Stimulated activated CD8-positive, alpha-beta memory T cell treated with anti-CD3 and anti-CD28 coated beads, Interleukin-15, amount 100 ng/mL, for 24 hours (primary cell): Measurements from ENCODE around the gene CFAP99.
"Not testable (repeated sequence)": the region's sequence is repeated elsewhere in the genome, so short reads cannot be mapped to it uniquely, and the experiment has no call there.

ENCODE experiments used
- DNase-seq: peaks from one replicate; pipeline ENCODE4 v3.0.0-alpha.2; 2020; ENCODE audit warnings: low read depth

CFAP99 gene

DNA sequence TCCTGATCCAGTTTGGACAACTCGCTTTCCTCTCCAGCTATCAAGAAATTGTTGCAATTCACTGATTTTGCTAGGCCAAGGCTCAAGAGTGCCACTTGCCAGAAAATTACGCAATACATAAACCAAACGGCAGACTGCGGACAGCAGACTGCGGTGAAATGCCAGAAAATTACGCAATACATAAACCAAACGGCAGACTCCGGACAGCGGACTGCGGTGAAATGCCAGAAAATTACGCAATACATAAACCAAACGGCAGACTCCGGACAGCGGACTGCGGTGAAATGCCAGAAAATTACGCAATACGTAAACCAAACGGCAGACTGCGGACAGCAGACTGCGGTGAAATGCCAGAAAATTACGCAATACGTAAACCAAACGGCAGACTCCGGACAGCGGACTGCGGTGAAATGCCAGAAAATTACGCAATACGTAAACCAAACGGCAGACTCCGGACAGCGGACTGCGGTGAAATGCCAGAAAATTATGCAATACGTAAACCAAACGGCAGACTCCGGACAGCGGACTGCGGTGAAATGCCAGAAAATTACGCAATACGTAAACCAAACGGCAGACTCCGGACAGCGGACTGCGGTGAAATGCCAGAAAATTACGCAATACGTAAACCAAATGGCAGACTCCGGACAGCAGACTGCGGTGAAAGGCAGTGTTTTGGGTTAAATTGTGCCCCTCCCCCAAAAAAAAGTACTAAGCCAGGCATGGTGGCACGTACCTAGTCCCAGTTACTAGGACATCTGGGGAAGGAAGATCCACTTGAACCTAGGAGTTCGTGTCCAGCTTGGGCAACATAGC, 11.4 kb downstream of the CFAP99 start:
- not testable (repeated sequence) for DNase-seq

DNA sequence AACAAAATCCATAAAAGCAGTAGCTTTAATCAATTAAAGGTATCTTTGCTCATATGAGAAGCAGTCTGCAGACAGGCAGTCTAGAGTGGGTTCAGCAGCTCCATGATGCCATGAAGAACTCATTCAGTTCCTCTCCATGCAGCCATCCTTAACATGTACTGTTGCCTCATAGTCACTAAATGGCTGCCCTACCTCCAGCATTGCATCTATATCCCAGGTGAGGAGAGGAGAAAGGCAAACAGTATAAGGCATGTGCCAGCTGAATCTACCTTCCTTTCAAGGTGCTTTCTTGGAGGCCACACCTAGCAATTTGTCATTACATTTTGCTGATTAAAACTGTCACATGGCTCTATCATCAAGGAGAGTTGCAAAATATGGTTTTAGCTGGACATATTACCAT, 13.2 kb downstream of the CFAP99 start:
- DNase-seq: no peak

DNA sequence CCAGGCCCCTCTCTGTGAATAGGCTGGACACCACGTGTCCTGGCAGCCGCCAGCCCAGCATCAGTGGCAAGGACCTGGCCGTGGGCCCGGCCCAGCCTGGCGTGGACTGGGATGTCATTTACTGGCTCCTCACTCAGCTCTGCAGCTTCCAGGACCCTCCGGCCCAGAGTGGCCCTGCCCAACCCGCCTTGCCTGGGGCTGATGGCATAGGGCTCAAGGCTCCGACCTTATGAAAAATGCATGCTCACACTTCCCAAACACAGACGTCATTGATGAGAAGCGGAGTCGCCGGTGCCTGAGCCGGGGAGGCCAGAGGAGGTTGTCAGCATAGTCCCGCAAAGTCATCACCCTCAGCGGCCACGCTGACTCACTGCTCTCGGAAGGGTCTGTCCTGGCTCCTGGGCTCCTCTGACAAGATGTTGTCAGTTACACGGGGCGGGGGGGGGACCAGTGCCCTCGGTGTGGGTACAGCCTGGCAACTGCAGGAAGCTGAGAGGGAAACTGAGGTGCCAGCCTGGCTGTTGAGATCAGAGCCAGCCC, 14.3 kb downstream of the CFAP99 start:
- no peak for DNase-seq

DNA sequence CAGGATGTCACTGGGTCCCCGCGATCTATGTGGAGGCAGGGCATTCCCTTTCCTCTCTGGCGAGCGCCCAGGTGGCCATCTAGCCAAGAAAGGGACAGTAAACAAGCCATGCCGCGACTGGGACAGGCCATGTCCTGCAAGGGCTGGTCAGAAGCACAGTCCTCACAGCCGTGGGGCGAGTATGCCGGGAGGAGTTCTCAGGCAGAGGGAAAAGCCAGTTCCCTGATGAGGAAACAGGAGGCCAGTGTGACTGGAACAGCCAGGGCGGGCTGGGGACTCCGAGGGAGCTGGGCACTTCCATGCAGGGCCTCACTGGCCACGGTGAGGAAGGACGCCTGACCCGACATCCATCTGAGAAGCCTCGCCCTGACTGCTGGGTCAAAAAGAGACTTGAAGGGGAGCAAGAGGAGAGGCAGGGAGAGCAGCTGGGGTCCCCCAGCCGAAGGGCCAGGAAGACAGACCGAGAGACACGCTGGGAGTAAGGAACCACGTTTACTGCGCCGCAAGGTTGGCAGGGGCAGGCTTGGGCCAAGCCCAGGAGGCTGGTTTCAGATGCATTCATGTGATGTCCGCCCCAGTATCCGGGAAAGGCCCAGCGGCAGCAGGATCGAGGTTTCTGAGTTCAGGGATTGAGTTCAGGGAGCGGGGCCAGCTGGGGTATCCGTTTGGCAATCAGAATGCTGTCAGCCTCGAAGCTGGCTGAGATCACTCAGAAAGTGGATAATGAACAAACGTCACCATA, 15.0 kb downstream of the CFAP99 start:
- DNase-seq: no peak

DNA sequence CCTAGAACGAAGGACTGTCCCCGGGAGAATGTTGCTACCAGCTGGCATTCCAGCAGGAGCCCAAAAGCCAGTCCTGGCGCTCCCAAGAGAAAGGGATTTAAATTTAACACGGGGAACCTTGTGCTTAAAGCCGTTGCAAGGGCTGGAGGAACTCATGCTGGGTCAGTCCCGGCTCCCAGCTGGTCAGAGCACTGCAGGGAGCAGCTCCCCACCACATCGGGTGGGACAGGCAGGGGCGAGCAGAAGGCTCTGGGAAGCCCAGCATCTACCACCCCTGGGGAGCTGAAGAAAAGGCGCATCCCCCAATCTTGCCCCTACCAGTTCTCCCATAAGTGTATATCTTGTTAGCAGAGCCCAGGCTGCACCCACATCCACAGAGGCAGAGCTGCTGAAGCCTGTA, 15.7 kb downstream of the CFAP99 start:
- DNase-seq: no peak

DNA sequence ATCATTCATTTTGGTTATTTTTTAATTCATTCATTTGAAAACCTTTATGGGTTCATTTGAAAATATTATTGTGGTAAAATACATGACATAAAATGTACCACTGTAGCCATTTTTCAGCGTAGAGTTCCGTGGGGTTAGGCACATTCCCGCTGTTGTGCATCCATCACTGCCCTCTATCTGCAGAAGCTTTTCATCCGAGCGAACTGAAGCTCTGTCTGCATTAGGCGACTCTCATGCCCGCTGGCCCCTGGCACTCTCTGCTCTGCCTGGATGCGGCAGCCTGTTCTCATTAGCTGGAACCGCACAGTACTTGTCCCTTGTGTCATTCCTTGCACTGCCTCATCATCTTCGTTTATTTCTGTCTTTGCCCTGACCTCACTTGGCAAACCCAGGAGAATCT, 17.5 kb downstream of the CFAP99 start:
- no peak for DNase-seq

DNA sequence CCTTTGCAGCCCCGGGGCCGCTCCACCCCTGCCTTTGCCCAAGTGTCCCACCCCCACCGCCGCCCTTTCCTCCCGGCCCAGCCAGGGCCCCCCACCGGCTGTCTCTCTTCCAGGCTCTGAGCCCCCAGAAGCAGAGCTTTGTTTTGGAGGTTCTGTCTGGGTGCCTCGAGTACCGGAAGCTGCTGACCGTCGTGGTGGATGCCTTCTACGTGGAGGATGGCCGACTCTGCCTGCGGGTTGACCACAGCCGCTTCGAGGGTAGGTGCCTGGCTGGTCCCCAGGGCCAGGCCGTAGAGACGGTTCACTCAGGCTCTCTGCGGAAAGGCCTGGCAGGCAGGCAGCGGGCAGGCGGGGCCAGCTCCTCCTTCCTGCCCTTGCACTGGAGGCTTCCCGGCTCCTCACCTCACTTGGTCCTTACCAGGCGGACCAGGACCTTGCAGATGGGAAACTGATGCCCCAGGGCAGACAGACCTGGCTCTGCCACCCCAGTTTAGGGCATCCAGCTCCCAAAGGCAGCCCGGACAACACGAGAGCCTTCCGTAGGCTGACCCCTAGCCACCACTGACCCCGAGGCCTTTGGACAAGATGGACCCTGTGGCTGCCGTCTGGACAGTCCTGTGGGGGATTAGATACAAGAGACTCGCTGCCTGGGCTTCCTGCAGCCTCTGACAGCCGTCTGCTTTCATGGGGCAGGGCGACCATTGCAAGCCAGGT, 18.2 kb downstream of the CFAP99 start:
- no peak for DNase-seq

DNA sequence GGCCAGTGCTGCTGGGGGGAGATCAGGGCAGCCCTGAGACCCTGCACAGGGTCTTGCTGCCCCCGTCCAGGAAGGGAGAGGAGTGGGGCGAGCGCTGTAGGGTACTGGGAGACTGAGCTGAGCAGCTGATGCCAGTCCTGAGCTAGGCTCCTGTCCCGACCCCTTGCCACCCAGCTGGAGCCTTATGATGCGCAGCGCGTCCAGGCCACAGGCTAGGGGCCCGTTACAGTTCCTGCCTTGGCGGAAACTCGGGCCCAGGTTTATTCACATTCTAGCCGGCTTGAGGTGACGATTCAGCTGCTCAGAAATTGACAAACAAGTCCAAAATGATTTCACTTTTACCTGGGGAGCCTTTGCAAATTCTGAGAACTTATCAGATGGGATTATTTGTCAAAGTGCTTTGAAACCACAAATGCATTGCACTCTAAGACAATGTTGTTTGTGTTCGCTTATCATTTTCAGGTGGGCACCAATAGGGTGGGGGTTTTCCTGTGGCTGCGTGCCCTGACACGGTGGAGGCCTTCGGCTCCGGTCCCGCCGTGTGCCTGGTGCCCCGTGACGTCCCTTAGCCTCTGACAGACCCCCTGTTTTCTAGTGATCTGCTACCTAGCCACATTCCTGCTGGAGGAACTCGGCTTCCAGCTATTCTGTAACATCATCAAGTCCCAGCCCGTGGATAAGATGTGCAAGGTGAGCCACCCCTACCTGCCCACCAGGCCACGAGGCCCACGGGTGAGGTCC, 18.9 kb downstream of the CFAP99 start:
- DNase-seq: no peak

DNA sequence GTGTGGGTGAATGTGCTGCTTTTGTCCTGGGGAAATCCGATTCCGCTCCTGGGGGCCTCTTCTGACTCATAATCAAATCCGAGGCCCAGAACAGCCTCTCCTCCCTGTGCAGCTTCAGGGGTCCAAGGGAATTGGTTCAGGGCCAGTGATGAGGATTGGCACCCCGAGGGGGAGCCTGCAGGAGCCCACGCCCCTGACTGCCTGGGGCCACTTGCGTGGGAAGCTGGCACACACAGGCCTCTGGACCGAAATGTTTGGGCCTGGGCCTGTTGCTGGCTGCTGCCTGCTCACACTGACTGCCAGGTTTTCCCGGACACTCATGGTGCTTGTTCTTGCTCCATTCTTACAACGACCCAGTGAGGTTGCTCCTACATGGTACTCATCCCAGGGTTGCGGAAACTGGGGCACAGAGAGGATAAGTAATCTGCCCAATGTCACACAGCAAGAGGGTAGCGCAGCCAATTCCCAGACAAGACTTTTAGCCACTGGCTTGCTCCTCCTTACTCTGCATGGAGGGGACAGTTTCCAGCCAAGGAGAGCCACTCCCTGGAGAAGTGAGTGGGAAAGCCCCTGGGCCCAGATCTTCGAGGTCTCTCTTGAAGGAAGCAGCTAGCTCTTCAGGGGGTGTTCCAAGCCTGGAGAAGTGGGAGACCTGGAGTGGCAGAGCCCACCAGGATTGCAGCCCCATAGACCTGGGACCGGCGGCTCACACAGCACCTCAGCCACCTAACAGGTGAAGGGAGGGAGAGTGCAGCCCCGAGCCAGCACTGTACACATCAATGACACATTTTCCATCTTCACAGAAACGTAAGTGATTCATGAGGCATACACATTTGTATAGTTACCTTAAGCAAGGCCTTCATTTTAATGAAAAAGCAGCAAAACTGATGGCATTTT, 20.3 kb downstream of the CFAP99 start:
- no peak for DNase-seq

DNA sequence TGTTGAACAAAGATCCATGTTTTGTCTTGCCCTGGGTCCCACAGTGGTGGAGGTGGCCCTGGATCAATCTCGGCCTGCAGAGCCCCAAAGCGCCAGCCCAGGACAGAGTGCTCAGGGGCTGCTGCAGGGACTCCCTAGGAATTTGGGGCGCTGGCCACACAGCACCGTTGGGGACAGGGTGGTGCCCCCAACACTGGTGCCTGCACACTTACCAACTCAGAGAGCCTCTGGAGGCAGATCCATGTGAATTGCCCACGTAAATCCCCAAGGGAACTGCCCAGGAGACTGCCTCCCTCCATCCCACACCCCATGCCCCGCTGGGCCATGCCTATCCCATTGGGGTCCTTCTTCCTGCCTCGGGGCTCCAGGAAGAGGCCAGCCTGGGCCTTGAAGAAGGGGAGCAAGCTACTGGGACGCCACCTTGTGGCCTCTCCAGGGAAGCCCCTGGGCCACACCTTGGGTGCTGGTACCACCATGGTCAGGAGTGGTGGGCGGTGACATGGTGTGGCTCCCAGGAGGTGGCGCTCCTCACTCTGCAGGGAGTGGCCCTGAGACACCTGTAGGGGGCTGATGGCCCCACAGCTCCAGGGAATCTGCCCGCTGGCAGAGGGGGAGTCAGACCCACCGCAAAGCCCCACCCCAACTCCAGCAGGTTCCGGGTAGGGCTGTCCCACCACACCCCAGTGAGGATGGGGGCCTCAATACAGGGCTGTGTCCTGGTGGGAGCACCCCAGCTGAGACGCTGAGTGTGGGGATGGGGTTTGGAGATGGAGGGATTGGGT, 22.8 kb downstream of the CFAP99 start:
- DNase-seq: peak; percentile 28

DNA sequence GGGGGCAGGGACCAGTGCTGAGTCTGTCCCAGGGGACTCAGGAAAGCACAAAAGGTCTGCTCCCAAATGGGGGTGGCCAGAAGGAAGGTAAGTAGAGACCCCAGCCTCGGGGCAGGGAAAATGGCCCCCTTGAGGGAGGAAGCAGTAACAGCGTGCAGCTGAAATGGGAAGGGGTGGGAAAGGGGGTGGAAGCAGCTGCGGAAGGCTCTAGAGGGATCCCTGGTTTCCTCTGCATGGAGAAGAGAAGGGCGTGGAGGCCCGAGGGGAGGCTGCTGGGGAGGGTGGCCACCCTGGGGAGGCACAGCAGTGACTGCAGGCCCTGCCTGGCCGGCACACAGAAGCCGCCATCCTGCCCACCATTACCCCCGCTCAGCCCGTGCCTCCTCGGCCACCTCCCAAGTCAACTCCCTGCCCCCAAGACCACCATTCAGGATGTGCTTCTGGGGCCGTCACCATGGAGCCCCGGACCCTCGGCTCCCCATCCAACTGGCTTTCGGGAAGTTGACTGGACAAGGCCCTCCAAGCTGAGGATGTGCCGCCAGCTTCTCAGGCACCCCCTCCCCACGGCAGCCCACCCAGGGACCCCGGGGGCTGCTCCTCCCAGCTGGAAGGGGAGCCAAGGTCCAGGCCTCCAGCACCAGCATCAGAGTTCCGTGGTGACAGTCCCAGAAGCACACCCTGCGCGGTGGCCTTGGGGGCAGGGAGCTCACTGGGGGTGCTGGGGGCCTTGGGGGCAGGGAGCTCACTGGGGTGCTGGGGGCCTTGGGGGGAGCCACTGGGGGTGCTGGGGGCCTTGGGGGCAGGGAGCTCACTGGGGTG, 23.6 kb downstream of the CFAP99 start:
- no peak for DNase-seq

DNA sequence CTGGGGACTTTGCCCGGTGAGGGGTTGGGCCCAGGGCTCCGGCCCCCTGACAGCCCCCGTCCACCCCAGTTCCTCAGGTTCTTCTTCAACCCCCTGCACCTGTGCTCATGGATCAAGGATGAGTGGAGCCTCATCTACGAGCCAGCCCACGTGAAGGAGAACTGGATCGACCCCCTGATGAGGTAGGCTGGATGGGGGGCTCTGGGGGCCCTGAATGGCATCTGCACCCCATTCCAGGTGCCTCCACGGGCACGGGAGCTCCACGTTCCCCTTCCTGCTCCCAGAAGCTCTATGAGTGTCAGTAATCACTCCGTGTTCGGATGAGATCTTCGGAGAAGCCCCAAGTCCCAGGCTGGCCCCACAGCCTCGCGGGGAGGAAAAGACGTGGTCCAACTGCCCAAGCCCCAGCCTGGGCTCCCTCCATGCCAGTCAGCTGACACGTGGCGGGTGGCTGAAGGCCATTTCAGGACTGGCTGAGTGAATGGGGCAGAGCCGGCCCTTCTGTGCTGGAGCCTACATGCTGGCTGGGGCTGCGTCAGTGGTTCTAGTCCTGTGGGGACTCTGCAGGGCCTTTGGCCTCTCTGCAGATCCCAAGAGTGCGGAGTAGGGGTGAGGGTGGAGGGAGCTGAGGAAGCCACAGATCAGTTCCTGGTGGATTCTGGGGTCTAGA, 24.4 kb downstream of the CFAP99 start:
- DNase-seq: no peak

DNA sequence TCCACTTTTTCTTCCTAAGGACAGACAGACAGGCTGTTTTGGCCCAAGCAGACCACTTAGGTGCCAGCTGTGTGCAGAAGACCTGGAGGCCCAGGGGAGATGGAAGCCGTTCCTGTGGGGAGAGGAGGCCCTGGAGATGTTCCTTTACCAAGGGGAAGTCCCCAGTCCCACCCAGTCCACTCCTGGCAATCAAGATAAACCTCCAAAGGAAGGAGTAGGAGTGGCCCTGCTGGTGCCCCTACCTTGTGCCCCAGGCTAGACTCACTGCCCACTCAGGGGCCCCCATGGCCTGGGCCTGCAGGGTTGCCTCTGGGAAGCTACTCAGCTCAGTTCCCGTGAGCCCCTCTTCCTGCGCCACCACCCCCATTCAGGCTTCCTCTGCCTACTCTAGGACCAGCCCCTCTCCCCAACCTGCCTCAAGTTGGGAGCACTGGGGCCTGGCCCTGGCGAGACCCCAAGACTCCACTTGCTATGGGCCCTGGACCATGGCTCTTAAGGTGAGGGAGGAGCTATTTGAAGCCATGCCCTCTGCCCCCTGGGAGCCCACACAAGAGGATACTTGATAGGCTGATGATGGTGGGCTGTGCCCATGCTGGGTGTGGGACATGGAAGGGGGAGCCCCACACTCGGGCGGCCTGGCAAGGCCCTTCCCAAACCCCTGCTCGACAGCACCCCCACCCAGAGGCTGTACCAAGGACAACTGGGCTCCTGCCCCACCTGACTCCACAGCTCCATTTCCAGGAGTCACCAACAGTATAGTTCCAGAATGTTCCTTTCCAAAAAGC, 25.4 kb downstream of the CFAP99 start:
- no peak for DNase-seq

DNA sequence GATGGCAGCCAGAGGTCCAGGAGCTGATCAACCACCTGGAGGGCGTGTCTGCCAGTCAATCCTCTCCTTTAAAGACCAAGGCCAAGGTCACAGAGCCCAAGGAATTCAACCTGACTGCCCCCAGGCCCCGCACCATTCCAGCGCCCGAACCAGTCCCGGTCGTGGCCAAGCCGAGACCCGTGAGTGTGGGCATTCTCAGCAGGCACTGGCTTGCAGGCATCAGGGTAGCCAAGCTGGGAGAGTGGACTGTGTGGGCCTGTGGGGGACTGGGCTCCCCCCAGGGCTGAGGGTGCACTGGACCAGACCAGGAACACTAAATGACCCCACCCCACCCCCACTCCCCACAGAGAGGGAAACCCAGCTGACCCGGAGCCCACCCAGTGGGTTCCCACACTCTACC, 26.4 kb downstream of the CFAP99 start:
- no peak for DNase-seq

DNA sequence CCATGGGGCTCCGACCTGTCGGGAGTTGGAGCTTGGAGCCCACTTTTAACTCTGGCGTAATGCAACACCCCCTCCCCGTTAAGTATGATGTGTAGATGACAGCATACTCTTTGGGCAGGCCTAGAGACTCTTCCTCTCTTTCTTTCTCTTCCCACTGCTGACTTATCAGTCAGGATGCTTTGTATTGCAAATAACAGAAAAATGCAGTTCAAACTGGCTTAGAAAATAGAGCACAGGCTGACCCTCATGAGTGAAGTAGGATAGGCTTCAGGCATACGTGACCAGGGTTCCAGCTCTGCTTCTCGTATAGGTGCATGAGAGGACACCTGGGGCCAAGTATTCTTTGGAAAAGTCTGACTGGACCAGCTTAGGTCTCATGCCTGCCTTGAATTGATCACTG, 26.8 kb downstream of the CFAP99 start:
- no peak for DNase-seq

DNA sequence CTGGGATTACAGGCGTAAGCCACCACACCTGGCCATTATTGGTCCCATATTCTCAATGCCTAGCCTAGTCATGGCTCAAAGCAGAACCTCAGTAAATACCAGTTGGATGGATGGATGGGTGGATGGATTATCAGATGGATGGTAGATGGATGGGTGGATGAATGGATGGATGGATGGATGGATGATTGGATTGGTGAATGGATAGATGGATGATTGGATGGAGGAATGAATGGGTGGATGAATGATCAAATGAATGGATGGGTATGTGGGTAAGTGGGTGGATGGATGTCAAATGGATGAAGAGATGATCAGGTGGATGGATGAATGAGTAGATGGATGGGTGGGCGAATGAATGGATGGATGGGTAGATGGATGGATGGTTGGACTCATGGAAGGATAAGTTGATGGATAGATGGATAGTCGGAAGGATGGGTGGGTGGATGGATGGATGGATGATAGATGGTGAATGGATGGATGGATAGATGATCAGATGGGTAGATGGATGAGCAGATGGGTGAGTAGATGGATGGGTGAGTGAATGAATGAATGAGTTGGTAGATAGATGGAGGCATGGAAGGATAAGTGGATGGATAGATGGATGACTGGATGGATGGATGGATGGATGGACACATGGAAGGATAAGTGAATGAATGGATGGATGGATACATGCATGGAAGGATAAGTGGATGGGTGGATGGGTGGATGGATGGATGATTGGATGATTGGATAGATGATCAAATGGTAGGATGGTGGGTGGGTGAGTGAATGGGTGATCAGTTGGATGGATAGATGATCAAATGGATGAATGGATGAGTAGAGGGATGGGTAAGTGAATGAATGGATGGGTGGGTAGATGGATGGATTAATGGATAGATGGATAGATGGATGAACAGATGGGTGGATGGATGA, 28.2 kb downstream of the CFAP99 start:
- DNase-seq: no peak

DNA sequence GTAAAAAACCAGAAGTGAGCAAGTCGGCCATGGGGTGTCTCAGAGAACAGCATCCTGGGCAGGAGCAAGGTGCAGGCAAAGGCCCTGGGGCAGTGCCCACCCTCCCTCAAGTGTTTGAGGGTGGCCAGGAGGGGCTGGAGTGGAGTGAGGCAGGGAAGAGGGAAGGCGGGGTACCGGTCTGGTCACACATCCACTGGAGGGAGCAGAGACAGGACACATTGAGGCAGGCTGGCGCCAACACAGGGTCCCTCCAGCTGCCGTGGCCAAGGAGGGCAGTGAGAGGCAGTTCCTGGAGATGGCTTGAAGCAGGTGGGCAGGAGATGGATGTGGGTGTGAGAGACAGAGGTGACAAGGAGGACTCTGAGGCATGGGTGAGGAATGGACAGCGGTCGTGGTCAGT, 29.8 kb downstream of the CFAP99 start:
- no peak for DNase-seq
